WERI-Rb-1 (cell line): Measurements from ENCODE around the gene OSCP1.
"Not testable (repeated sequence)": the region's sequence is repeated elsewhere in the genome, so short reads cannot be mapped to it uniquely, and the experiment has no call there.

Source experiments
- DNase-seq: peaks from one replicate; pipeline ENCODE4 v3.0.0-alpha.2; 2020
- H3K27ac ChIP-seq: fragments of 250-450 bp; sonication (Bioruptor Pico); 2 replicates; pipeline ENCODE4 v1.5.1; 2020; ENCODE audit warnings: mild to moderate bottlenecking, moderate library complexity
- H3K27me3 ChIP-seq: fragments of 250-450 bp; sonication (Bioruptor Pico); 2 replicates; pipeline ENCODE4 v1.5.1; 2021; ENCODE audit warnings: mild to moderate bottlenecking, low read depth, moderate library complexity; ENCODE audit not compliant: insufficient read depth, severe bottlenecking
- H3K36me3 ChIP-seq: fragments of 250-450 bp; sonication (Bioruptor Pico); 2 replicates; pipeline ENCODE4 v1.5.1; 2020; ENCODE audit warnings: mild to moderate bottlenecking, moderate library complexity
- H3K4me3 ChIP-seq: 2 replicates; pipeline ENCODE4 v1.5.1; 2011; ENCODE audit warnings: low read depth, mild to moderate bottlenecking, control low read depth, low read length
- H3K9me3 ChIP-seq: fragments of 250-450 bp; sonication (Bioruptor Pico); 2 replicates; pipeline ENCODE4 v1.5.1; 2021; ENCODE audit warnings: mild to moderate bottlenecking, moderate library complexity; ENCODE audit not compliant: severe bottlenecking
- TF ChIP-seq, protein P1 (sequence below): IDR thresholded peaks from 2 replicates; pipeline ENCODE4 v1.5.1; 2011; ENCODE audit warnings: low read depth, mild to moderate bottlenecking, control low read depth, inconsistent platforms, low read length

The OSCP1 gene, protein sequence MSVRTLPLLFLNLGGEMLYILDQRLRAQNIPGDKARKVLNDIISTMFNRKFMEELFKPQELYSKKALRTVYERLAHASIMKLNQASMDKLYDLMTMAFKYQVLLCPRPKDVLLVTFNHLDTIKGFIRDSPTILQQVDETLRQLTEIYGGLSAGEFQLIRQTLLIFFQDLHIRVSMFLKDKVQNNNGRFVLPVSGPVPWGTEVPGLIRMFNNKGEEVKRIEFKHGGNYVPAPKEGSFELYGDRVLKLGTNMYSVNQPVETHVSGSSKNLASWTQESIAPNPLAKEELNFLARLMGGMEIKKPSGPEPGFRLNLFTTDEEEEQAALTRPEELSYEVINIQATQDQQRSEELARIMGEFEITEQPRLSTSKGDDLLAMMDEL

DNA sequence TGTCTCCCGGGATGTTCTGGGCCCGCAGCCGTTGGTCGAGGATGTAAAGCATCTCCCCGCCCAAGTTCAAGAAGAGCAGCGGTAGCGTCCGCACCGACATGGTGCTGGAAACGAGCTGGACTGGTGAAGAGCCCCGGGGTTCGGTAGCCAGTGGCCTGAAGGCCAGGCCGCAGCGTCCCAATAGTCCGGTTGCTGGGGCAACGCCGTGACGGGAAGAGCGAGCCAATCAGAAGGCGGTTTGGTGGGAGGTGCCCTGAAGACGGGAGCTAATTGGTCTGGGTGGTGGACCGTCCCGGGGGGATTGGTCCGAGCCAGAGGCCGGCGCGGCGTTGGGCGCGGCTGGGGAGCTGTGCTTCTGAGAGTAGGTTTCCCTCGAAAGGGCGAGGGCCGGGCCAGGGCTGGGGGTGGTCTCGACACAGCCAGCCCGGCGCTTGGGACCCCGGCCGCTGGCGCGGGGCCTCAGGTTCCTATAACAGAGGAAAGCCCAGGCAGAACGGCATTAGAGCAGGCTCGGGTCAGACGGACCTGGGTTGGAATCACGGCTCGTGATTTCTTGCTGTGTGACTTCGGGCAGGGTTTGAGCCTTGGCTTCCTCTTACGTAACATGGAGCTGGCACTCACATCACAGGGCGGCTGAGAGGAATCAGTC lies at the start of gene OSCP1:
Gene OSCP1 (minus strand): TSS at position 182 of the 649 bp plus-strand sequence. CDS start 82 bp downstream, at position 100.
- peak within 1 kb of the TSS; percentile 47 for H3K4me3 ChIP-seq
- TF ChIP-seq, protein P1, sequence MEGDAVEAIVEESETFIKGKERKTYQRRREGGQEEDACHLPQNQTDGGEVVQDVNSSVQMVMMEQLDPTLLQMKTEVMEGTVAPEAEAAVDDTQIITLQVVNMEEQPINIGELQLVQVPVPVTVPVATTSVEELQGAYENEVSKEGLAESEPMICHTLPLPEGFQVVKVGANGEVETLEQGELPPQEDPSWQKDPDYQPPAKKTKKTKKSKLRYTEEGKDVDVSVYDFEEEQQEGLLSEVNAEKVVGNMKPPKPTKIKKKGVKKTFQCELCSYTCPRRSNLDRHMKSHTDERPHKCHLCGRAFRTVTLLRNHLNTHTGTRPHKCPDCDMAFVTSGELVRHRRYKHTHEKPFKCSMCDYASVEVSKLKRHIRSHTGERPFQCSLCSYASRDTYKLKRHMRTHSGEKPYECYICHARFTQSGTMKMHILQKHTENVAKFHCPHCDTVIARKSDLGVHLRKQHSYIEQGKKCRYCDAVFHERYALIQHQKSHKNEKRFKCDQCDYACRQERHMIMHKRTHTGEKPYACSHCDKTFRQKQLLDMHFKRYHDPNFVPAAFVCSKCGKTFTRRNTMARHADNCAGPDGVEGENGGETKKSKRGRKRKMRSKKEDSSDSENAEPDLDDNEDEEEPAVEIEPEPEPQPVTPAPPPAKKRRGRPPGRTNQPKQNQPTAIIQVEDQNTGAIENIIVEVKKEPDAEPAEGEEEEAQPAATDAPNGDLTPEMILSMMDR, result no peak
- peak; percentile 92 for DNase-seq
- H3K27ac ChIP-seq, result peak within 1 kb of the TSS; percentile 88
- H3K27me3 ChIP-seq, result no peaks in the 10 kb centered on the region
- peaks cover 11% of the 10 kb centered on the region for H3K36me3 ChIP-seq
- H3K9me3 ChIP-seq, result no peaks in the 10 kb centered on the region

DNA sequence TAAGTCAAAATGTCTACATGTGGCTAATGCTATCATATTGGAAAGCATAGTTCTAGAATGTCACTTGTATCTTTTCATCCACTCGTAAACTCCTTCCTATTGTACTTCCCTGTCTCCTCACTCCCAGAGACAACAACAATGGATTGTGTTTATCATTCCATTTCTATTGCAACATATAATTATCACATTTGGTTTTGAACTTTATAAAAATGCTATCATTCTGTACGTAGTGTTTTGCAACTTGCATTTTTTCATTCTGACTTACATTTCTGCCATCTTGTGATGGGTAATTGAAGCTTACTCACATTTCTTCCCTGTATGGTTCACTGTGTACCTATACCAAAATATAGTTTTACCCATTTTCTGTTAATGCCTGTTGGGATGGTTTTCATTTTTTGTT lies 47.0 kb upstream of the OSCP1 start:
- Histone ChIP-seq H3K4me3 (no peak overlapping the region), H3K27me3 (no peaks in the 10 kb centered on the region), H3K36me3 (no peaks in the 10 kb centered on the region), H3K27ac (no peak overlapping the region), H3K9me3 (no peaks in the 10 kb centered on the region)
- TF ChIP-seq, protein P1, result no peak
- no peak for DNase-seq

DNA sequence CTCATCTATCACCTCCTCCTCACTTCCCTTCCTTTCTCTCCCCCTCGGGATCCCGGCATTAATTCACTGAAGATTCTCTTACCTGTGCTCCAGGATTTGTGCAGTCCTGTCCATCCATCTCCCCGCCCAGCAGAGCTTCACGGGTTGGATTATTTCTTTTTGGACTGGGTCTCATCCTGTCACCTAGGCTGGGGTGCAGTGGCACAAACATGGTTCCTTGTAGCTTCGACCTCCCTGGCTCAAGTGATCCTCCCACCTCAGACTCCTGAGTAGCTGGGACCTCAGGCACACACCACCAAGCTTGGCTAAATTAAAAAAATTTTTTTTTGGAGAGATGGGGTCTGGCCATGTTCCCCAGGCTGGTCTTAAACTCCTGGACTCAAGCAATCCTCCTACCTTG lies 44.7 kb upstream of the OSCP1 start:
- H3K27ac ChIP-seq, result no peak overlapping the region
- no peaks in the 10 kb centered on the region for H3K36me3 ChIP-seq
- no peak for DNase-seq
- TF ChIP-seq, protein P1, result no peak
- no peak overlapping the region for H3K4me3 ChIP-seq
- H3K9me3 ChIP-seq, result no peaks in the 10 kb centered on the region
- no peaks in the 10 kb centered on the region for H3K27me3 ChIP-seq

DNA sequence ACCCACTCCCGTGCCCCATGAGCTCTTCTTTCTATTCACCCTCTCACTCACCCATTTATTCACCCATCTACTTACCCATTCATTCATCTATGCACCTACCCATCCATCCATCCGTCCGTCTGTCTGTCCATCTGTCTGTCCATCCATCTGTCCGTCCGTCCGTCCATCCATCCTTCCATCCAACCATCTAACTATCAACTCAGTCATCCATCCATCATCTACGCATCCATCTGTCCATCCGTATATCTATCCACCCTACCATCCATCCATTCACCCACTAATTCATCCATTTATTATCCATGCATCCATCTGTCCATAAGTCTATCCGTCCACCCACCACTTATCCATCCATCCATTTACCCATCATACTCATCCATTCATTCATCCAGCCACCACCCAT lies 43.3 kb upstream of the OSCP1 start:
- Histone ChIP-seq H3K36me3 (no peaks in the 10 kb centered on the region), H3K27me3 (no peaks in the 10 kb centered on the region), H3K9me3 (no peaks in the 10 kb centered on the region), H3K27ac (no peak overlapping the region), H3K4me3 (no peak overlapping the region)
- DNase-seq, result no peak
- TF ChIP-seq, protein P1, result no peak

DNA sequence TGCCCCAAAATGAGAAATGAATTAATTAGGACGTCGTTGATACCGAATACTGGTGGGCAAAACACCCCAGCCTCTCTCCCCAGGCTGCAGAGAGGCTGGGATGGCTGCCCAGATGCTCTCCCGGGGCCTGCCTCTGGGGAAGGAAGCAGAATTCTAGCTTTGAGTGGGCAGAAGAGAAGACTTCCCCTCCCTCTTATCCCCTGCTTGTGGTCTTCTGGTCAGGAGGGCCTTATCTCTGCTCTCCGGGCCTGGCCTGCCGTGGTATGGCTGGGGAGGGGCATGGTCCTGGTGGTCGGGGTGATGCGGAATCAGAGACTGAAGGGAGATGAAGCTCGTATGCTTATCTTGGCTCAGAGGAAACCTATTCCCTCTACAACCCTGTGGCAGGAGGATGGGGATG lies 42.2 kb upstream of the OSCP1 start:
- Histone ChIP-seq H3K36me3 (no peaks in the 10 kb centered on the region), H3K4me3 (no peak overlapping the region), H3K27me3 (no peaks in the 10 kb centered on the region), H3K9me3 (no peaks in the 10 kb centered on the region), H3K27ac (no peak overlapping the region)
- no peak for DNase-seq
- TF ChIP-seq, protein P1, result no peak

DNA sequence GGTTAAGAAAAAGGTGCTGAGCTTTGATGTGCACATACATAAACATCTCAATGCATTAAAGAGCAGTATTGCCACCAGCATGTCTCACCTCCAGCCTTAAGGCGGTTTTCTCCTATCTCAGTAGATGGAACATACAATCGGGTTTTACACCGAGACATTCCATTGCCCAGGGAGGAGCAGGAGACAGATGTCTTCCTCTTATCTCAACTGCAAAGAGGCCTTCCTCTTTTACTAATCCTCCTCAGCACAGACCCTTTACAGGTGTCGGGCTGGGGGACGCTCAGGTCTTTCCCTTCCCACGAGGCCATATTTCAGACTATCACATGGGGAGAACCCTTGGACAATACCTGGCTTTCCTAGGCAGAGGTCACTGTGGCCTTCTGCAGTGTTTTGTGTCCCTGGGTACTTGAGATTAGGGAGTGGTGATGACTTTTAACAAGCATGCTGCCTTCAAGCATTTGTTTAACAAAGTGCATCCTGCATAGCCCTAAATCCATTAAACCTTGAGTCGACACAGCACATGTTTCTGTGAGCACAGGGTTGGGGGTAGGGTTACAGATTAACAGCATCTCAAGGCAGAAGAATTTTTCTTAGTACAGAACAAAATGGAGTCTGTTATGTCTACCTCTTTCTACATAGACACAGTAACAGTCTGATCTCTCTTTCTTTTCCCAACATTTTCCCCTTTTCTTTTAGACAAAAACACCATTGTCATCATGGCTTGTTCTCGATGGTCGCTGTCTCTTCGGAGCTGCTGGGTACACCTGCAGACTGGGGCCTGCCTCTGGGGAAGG lies 39.2 kb upstream of the OSCP1 start:
- H3K27ac ChIP-seq, H3K4me3 ChIP-seq, H3K27me3 ChIP-seq, H3K36me3 ChIP-seq, H3K9me3 ChIP-seq, DNase-seq: not testable (repeated sequence)
